GM19035 (cell line): ENCODE measurements around the gene HACD4.
"Not testable (repeated sequence)": the region's sequence is repeated elsewhere in the genome, so short reads cannot be mapped to it uniquely, and the experiment has no call there.

Experiments used
- ATAC-seq: cut with Tn5 transposase; IDR thresholded peaks from one replicate; pipeline ENCODE4 v1.9.1; 2021; ENCODE audit not compliant: unreplicated experiment

The HACD4 gene

DNA sequence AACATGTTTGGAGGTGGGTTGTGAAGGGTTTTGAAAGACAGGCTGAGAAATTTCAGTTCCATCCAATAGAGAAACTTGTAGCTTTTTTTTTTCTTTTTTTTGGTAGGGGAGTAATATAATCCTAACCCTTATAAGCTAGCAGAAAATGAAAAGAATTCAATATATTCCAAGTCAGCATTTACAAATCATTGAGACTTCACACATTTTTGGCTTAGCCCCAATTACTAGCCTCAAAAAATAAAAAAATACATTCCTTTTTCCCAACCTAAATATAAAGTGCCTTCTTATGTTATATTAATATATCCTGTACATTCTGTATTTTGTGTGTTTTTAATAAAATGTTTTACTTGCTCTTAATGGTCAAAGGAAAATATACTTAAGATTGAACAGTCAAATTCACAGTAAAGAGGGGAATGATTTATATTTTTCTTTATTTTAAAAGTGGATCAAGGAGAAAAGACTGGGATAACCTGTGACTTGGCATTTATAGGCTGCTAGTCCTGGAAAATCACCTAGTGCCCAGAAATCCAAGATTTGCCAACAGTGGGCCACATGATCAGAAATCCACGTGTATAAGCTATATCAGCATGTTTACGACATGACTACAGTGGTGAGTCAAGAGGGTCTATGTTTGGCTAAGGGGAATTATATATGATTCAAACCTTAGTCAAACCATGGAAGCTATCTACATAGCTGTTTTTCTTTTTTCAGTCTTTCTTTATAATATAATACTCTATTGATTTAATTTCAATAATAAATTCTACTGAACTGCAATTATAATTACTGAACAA is 14.5 kb downstream of the HACD4 start:
- ATAC-seq, result no peak

DNA sequence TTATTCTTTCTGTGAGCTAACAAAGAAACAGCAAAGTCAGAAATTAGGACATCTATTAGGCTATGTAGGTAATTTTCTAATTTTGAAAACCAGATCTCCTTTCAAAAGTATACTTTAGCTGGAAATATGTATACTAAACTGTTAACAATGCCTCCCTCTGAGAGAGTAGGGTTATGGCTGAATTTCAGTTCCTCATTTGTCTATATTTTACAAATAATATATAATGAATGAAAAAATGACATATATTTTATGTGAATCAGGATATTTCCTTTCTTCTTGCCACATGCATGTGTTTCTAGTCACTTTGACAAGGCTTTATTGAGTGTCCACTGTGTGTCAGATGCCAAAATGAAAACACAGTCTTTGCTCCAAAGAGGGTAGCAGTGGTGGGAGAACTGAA is 15.4 kb downstream of the HACD4 start:
- no peak for ATAC-seq

DNA sequence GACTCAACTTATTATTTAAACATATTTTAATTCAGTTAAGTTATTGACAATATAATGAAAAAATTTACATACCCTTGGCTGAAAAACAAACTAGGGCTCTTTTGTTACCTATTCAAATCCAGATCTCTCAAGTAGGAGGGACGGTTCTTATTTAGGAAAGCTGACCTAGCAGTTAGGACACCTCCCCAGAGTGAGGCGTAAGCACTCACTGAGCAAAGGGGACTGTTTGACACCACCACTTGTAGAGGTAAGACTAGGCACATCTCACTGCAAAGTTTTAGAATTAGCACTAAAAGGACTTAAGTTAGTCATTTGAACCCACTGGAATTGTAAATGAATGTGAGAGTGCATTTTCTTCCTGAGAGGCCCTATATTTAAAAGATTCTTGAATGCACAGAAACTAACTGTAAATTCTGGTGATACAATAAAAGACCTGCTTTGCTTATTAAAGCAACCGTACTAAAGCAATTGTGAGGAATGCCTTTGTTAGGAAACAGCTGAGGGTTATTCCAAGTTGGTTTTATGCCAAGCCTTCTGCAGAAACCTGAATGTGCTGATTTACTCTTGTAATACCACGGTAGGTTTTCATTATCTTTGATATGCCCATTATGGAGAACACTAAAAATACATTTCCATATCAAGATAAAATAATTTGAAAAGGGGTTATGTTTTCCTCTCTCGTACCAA is 16.2 kb downstream of the HACD4 start:
- no peak for ATAC-seq

DNA sequence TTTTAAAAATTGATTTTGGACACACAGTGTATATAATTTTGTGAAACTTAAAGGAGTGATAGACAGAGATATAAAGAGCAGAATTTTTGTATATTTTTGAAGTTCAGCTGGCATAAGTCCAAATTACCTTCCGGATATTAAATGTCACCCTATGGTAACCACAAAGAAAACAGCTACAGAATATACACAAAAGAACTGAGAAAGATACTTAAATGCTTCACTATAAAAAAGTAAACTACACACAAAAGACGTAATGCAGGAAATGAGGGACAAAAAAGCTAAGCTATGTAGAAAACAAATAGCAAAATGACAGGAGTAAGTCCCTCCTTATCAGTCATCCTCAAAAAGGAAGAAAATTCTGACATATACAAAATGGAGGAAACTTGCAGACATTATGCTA is 29.4 kb downstream of the HACD4 start:
- ATAC-seq, result no peak

DNA sequence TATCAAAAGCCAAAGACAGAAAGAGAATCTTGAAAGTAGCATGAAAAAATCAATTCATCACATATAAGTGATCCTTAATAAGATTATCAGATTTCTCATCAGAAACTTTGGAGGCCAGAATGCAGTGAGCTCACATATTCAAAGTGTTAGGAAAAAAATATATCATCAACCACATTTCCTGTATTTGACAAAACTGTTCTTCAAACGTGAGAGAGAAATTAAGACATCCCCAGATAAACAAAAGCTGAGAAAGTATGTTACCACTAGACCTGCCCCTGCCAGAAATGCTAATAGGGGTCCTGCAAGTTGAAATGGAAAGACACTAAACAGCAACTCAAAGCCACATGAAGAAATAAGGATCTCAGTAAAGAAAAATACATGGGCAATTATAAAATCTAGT is 29.9 kb downstream of the HACD4 start:
- ATAC-seq, result no peak

DNA sequence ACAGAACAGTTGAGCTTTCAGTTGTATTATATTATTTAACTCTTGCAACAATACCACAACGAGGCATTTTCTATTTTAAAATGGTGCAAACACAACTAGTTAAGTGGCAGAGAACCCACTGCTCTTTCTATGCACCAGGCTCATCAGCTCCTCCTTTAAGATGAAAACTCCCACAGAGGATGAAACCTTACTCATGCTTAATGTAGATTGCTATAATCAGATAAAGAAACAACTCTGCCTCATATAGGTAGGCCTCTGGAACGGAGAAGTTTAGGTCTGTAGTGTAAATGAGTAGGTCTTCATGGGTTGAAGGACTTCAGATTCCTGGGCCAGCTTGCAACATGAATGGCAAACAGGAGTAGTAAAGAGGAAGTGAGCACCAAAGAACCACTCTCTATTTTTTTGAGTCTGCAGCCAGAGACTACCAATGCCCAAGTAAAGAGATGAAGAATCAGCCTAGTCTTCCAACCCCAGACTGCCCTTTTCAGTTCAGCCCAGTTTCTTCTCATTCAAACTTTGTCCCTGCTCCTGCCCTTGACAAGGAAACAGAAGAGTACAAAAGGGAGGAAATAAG is 33.9 kb downstream of the HACD4 start:
- peak; percentile 69 for ATAC-seq

DNA sequence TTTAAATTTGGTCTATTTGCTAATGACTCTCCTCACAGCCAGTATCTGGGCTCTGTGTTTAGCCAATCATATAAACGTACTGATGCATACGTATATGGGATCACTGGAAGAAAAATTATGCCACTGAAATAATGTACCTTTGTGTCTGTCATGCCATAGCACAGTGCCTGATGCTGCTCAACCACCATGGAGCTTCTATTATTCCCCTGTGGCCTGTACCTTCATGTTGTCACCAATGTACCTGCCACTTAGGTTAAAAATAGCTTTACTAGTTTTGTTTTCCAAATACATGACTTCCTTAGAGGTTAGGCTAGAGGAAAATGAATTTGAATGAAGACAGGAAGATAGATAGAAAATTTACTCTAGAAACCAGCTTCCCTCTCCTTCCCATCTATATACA is 34.6 kb downstream of the HACD4 start:
- peak; percentile 91 for ATAC-seq

DNA sequence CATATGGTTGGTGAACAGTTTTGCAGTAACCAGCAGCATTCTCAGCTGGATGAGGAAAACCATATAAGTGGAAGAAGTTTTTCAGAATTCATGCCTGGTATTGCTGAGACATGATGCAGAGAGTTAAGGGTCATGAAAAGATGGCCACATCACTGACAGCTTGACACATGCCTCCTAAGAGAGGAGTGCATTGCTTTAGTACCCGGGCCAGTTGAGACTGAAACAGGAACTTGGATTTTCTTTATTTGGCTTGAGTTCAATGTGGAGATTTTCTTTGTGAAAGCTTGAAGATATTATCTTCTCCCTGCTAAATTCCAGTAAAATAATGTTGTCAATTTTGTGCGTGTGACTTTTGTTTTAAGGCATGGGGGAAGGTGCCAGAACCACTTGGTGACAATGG is 35.8 kb downstream of the HACD4 start:
- ATAC-seq, result no peak

DNA sequence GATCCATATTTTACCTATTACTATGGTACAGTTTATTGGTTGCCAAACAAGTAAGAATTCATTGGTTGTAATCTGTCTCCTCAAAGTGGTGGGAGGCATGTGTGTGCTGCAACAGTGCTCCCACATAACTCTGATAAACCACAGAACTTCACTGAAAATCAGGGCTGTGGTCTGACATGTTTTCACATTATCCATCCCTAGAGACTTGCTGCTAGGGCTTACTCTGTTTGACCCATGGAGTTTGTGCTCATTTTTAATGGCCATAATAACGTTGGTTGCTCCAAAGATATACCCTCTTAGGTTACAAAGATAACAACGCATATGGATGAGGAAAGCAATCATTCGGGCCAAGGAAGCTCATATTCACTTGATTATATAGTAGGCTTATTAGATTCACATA is 37.0 kb downstream of the HACD4 start:
- no peak for ATAC-seq

DNA sequence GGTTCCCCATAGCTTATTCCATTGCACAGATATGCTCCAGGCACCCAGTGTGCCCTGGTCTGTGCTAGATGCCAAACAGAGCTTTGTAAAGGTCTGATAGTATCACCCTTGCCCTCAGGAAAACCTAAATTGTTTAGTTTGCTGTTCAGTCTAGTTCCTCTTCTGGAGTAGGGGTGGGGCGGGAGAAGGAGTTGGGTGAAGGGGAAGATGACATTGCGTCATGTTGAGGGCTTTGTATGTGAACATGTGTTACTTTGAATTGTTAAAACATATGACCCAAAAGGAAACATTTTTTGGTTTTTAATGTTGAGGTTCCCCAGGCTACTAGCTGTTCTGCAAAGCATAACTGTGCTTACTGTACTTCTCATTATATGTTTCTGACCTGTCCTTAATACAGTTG is 40.6 kb downstream of the HACD4 start:
- no peak for ATAC-seq

DNA sequence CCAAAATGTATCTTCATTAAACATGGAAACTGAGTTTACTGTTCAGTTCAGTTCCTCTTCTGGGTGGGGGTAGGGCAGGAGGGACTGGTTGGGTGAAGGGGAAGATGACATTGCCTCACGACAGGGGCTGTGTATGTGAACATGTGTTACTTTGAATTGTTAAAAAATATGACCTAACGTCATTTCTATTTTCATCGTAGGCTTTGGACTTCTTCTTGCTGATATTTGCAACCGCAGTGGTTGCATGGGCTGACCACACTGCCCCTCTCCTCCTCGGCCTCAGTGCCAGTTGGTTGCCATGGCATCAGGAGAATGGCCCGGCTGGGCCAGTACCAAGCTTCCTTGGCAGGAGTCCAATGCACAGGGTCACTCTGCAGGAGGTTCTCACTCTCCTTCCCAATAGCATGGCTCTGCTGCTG is 41.5 kb downstream of the HACD4 start:
- ATAC-seq, result no peak

DNA sequence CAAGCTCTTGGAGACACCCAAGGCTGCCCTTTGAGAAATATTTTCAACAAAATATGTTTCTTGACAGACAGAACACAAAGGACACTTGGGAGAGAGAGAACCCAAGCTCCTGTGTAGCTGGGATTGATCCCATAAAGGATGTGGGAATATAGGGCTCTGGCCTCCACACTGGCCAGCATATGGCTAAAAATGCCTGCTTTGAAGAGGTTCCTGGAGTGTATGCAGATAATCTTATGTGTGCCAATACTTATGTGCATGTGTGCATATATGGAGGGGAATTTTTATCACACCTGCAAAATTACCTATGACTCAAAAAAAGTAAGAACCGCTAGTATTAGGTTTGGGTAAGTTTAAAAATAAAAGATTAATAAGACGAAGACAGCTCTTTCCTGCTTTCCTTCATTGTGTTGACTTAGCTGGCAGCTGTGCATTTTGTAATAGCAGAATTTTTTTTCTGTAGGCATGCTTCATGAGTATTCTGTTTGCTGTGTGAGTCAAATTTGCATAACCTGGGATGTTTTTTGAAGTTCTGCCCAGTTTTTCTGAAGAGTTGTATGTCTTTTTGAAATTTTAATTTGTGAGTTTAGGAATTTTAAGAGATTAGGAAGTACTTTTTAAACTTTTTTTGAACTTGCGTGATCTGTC is 42.6 kb downstream of the HACD4 start:
- no peak for ATAC-seq

DNA sequence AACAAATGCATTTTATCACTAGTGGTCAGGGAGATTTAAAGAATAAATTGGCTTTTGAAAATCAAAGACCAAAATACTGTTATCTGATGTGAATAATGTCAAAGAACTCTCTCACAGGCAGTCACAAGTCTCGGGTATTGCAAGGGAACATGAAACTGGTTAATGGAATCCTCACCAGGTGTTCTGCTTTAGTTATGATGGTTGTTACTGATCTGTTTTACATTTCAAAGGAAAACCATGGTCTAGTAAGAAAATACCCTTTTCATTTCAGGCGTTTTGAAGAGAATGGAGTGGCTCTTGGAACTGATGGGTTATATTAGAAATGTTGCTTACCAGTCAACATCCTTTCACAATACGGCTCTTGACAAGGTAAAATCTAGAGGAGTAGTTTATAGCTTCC is 43.4 kb downstream of the HACD4 start:
- no peak for ATAC-seq

DNA sequence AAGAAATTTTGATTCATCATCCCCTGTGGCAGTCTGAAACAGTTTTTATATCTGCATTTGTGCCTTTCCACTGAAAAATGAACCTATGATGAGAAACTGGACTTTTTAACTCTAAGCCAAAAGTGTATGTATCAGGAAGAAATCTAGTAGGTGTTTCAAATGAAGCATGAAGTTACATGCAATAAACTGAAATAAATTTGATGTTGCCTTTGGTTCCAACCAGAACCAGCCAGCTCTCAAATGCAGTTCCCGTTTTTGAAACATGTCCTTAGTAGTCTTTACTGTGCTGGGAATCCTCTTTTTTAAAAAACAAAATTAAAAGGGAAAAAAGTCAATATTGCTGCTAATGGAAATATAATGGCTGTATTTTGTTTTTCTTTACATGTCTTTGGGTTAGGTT is 43.9 kb downstream of the HACD4 start:
- no peak for ATAC-seq

DNA sequence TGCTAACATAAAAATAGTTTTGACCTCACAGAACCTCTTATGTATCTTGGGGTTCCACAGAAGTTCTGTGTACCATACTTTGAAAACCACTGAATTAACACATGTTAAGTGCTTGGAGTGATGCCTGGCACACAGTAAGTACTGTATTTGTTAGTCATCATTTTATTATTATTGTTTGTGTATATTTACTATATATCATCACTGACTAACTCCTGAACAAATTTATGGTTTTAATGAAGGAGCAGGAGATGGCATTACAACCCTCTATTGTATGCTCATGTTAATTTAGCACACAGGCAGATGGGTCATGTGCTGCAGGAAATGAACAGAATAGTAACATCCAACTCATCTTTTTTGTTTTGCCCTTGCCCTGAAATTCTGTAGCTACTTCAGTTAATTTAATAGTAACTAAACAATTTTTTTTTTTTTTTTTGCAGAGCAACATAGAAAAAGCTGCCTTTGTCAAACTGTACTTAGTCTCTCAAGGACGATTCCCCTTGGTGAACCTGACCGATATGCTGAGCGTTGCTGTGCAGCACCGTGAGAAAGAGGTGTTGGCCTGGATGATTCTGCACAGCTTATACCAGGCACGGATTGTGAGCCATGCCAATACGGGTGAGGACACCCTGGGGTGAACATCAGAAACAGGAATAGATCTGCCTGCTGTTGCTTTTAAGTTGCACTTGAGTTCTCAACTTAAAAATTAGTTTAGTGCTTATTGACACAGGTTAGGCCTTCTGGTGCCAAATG is 45.4 kb downstream of the HACD4 start:
- no peak for ATAC-seq

DNA sequence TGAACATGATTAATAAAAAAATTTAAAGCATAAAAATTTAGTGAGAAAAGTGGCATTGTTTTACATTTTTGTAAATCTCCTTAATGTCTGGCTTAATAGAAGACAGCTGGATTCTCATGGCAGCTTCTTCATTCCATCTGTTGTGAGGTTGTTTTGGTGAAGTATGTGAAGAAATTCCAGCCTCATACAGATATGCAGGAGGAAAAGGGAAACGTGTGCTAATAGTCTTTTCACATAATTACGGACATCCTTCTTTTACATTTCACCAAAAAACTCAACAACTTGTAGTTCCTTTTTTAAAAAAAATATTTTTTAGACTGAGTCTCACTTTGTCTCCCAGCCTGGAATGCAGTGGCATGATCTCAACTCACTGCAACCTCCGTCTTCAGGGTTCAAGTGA is 46.9 kb downstream of the HACD4 start:
- no peak for ATAC-seq

DNA sequence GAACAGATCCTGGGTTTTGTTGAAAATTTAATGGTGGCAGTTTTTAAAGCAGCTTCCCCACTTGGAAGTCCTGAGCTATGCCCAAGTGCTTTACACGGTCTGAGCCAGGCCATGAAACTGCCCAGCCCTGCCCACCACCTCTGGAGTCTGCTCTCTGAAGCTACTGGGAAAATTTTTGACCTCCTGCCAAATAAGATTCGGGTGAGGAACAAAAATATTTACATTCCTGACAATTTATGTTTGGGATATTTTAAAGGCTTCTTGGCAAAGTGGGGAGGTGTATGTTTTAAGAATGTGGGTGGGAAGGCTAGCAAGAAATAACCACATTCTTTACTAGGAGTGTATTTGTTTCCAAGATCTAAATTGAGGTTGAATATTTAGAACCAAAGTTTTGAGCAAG is 50.0 kb downstream of the HACD4 start:
- no peak for ATAC-seq

DNA sequence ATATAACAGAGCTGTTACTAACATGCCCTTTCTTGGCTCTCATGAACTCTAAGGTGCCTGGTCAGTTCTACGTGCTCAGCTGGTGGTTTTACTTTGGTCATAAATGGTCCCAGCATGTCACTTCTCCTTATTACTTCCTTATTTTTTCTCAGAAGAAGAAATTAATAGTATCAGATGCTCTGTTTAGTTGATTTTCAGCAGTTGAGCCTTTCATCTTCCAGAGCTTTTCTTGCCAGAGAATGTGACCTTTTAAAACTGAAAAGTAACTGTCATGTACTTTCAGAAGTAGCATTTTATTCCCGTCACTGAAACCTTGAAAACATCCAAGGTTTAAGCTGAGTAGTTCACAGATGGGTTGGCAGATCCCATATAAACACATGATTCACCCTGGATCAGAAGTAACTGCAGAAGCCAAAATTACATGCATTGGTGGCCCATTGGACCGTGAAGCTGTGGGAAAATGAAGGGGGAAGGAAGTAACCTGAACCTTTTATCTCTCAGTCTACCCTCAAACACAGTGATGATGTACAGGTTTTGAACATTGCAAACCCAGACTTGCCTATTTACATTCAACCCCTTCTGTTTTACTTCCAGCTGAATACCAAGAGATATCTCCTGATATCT is 50.5 kb downstream of the HACD4 start:
- ATAC-seq, result peak; percentile 86

DNA sequence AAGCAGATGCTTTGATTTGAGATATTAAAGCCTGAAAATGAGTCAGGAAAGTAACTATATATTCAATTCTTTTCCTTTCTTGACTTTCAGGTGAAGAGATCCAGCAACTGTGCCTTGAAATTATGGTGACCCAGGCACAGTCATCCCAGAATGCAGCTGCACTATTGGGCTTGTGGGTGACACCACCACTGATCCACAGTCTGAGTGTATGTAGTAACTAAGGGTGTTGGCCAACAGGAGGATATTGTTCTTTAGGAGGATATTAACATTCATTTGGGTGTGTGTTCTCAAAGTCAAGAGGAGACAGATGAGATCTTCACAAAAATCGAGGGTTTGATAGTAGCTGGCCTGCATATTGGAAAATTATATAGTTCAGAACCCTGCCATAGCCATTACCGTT is 53.2 kb downstream of the HACD4 start:
- no peak for ATAC-seq

DNA sequence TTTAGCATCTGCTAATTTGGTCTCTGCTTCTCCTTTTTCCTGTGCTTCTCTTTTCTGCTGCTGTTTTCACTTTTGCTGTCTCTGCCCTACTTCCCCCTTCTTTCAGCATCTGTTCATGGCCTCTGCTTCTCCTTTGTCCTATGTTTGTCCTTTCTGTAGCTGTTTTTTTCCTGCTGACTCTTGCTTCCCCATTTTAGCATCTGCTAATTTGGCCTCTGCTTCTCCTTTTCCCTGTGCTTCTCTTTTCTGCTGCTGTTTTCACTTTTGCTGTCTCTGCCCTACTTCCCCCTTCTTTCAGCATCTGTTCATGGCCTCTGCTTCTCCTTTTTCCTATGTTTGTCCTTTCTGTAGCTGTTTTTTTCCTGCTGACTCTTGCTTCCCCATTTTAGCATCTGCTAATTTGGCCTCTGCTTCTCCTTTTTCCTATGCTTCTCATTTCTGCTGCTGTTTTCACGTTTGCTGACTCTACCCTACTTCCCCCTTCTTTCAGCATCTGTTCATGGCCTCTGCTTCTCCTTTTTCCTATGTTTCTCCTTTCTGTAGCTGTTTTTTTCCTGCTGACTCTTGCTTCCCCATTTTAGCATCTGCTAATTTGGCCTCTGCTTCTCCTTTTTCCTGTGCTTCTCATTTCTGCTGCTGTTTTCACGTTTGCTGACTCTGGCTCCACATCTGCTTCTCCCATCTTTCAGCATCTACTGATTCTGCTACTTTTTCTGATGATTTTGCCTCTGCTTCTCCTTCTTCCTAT is 57.1 kb downstream of the HACD4 start:
- ATAC-seq, result not testable (repeated sequence)
